Tibial nerve (tissue), 4 donors: Measurements from ENCODE around the gene PSMA7. TPM values are rescaled to one million over a fixed set of nuclear protein-coding genes. Genes with fewer than 3 reads are reported as not detected.

Experiments
- DNase-seq, 2 donors: peaks; one replicate each; pipeline ENCODE4 v3.0.0-alpha.2; 2019; ENCODE audit warnings: low spot score in 2 of 2
- H3K27ac ChIP-seq, 4 donors: fragments of 200-600 bp; sonication (generic) in 3 of 4; one replicate each; pipeline ENCODE4 v1.5.1; 2017 to 2019; ENCODE audit warnings: mild to moderate bottlenecking in 1 of 4
- H3K27me3 ChIP-seq, 2 donors: fragments of 200-600 bp; sonication (generic) in 1 of 2; one replicate each; pipeline versions ENCODE4 v1.5.1 to v1.6.0; 2017 to 2019
- H3K36me3 ChIP-seq, 3 donors: fragments of 200-600 bp; sonication (generic); one replicate each; pipeline ENCODE4 v1.5.1; 2018 to 2019
- H3K4me1 ChIP-seq, 4 donors: fragments of 200-600 bp; sonication (generic) in 3 of 4; one replicate each; pipeline ENCODE4 v1.5.1; 2017 to 2019
- H3K4me3 ChIP-seq, 4 donors: fragments of 200-600 bp; sonication (generic) in 3 of 4; one replicate each; pipeline ENCODE4 v1.5.1; 2017 to 2019; ENCODE audit warnings: mild to moderate bottlenecking in 1 of 4, moderate library complexity in 1 of 4
- H3K9me3 ChIP-seq, 4 donors: fragments of 200-600 bp; sonication (generic) in 3 of 4; one replicate each; pipeline ENCODE4 v1.5.1; 2017 to 2019
- EP300 ChIP-seq, 2 donors: sonication (generic); formaldehyde crosslinking; IDR thresholded peaks; one replicate each; pipeline ENCODE4 v1.6.1; 2017; ENCODE audit warnings: antibody characterized with exemption in 2 of 2, mild to moderate bottlenecking in 1 of 2
- POLR2A ChIP-seq, 2 donors: fragments of 450-650 bp; IDR thresholded peaks; one replicate each; pipeline ENCODE4 v1.6.1; 2017; ENCODE audit warnings: antibody characterized with exemption in 2 of 2, mild to moderate bottlenecking in 2 of 2, moderate library complexity in 2 of 2
- WGBS, 2 donors: methylation state at CpG; one replicate each; pipeline ENCODE4 v1.1.5; 2018; 5-methylcytosine and 5-hydroxymethylcytosine counted together
- total RNA-seq, 4 donors: library from RNA; depleted of rRNA; stranded (reverse); fragments of >200 nt; gene quantifications; one replicate each; pipeline ENCODE4 v1.1.0, GENCODE V29; 2016
- TF ChIP-seq, protein P1 (sequence below), 5 experiments: fragments of 200-600 bp in 3 of 5; fragments of 450-650 bp in 2 of 5; sonication (generic) in 3 of 5; IDR thresholded peaks; one replicate each; pipeline ENCODE4 v1.5.1; 2016 to 2019; ENCODE audit warnings: antibody characterized with exemption in 5 of 5, mild to moderate bottlenecking in 3 of 5, moderate library complexity in 2 of 5

Gene PSMA7
- total RNA-seq, 4 donors from 2014 or later = 213 to 377 (median 341) TPM

- Histone ChIP-seq H3K9me3 (peaks cover 0 to 6% (median 0%) of the 10 kb centered on the region in 4 donors), H3K4me3 (no peak overlapping the region), H3K27me3 (peaks cover 0 to 12% of the 10 kb centered on the region in 2 donors), H3K36me3 (no peaks in the 10 kb centered on the region), H3K4me1 (no peaks in the 10 kb centered on the region), H3K27ac (no peak overlapping the region)
- WGBS, 2 donors = 92 to 95% methylated on average over 17 of the region's 17 CpGs
- TF ChIP-seq POLR2A (IDR thresholded peaks at IDR 0.05) (no peak), EP300 (IDR thresholded peaks at IDR 0.05) (no peak)
- TF ChIP-seq, protein P1, sequence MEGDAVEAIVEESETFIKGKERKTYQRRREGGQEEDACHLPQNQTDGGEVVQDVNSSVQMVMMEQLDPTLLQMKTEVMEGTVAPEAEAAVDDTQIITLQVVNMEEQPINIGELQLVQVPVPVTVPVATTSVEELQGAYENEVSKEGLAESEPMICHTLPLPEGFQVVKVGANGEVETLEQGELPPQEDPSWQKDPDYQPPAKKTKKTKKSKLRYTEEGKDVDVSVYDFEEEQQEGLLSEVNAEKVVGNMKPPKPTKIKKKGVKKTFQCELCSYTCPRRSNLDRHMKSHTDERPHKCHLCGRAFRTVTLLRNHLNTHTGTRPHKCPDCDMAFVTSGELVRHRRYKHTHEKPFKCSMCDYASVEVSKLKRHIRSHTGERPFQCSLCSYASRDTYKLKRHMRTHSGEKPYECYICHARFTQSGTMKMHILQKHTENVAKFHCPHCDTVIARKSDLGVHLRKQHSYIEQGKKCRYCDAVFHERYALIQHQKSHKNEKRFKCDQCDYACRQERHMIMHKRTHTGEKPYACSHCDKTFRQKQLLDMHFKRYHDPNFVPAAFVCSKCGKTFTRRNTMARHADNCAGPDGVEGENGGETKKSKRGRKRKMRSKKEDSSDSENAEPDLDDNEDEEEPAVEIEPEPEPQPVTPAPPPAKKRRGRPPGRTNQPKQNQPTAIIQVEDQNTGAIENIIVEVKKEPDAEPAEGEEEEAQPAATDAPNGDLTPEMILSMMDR (IDR thresholded peaks at IDR 0.05) = no peak
- DNase-seq = no peak
Measured at GRCh38 chr20:62087632-62088031, 55.6 kb downstream of the PSMA7 start.

DNA sequence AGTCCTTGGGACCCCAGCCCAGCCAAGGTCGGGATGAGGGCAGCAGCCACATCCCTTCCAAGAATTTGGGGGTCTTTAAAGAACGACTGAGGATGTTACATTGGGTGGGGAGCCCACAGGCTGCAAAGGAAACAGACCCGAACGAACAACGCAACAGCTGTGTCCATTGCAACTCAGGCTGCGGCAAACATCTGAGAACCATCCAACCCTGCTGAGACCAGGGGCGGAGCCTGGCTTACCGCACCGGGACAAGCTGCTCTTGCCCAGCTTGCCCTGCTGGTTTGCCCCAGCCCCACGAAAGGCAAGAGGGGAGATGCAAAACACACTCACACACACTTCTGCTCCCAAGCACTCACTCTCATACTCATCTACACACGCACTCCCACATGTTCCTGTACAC is 56.0 kb downstream of the PSMA7 start:
- Histone ChIP-seq H3K4me1 (no peaks in the 10 kb centered on the region), H3K27ac (no peak overlapping the region), H3K4me3 (no peak overlapping the region), H3K27me3 (peaks cover 0 to 10% of the 10 kb centered on the region in 2 donors), H3K36me3 (no peaks in the 10 kb centered on the region), H3K9me3 (peaks cover 0 to 6% (median 0%) of the 10 kb centered on the region in 4 donors)
- TF ChIP-seq, protein P1 (IDR thresholded peaks at IDR 0.05) = no peak
- TF ChIP-seq POLR2A (IDR thresholded peaks at IDR 0.05) (no peak), EP300 (IDR thresholded peaks at IDR 0.05) (no peak)
- 32 to 70% methylated on average over 8 to 10 of the region's 11 CpGs for WGBS, 2 donors
- no peak for DNase-seq

Other genes starting within 250 kb of the PSMA7 start
- 10 to 100 TPM; 11.2 to 50.4 (median 14.8) TPM for gene TAF4, start 77.5 kb downstream of the PSMA7 start, total RNA-seq
- gene LSM14B, start 20.9 kb downstream of the PSMA7 start, total RNA-seq = 10 to 100 TPM; 23.8 to 32.6 (median 28.5) TPM
- 10 to 100 TPM; 12.4 to 23.1 (median 13.7) TPM for gene SS18L1, start 375 bp upstream of the PSMA7 start, total RNA-seq
- 10 to 100 TPM; 24.7 to 46.9 (median 41.6) TPM for gene MTG2, start 39.6 kb upstream of the PSMA7 start, total RNA-seq
- not detected for gene HRH3, start 76.9 kb upstream of the PSMA7 start, total RNA-seq
- gene OSBPL2, start 95.1 kb upstream of the PSMA7 start, total RNA-seq = 10 to 100 TPM; 23.1 to 31.6 (median 27.1) TPM
- 100 to 1,000 TPM; 111 to 132 (median 129) TPM for gene ADRM1, start 159.6 kb upstream of the PSMA7 start, total RNA-seq
- 100 to 1,000 TPM in 3 of 4 donors, 10 to 100 TPM in 1; 95.2 to 230 (median 139) TPM for gene LAMA5, start 223.9 kb upstream of the PSMA7 start, total RNA-seq
- 1,000 to 10,000 TPM; 1,371 to 3,195 (median 1,826) TPM for gene RPS21, start 243.7 kb upstream of the PSMA7 start, total RNA-seq